OCI-LY7 (cell line): ENCODE measurements around the gene ITGB6. TPM values are rescaled to one million over a fixed set of nuclear protein-coding genes. Genes with fewer than 3 reads are reported as not detected.

Experiments used
- BruUV-seq: library from RNA; stranded (reverse); fragments of 400-500 nt; replicated peaks from 2 replicates; lab custom pipeline; 2021; lab: Mats Ljungman, UMichigan
- CTCF ChIA-PET: fragments of 300-600 bp; sonication (Branson Sonifier 250); formaldehyde crosslinking; loops from one replicate; lab custom pipeline; 2022; ENCODE audit warnings: antibody characterized with exemption; ENCODE audit not compliant: unreplicated experiment; lab: Charles Lee
- POLR2A ChIA-PET: fragments of 300-600 bp; sonication (Branson Sonifier 250); formaldehyde crosslinking; loops from one replicate; lab custom pipeline; 2022; ENCODE audit warnings: antibody characterized with exemption; lab: Charles Lee
- DNase-seq: peaks from one replicate; pipeline ENCODE4 v3.0.0-alpha.2; 2015; ENCODE audit warnings: low spot score
- H2AFZ ChIP-seq: fragments of 200-600 bp; sonication (generic), shearing (Covaris generic); 2 replicates; pipeline ENCODE4 v1.6.1; 2014; ENCODE audit warnings: mild to moderate bottlenecking, antibody characterized with exemption, low read length, moderate library complexity
- H3K27ac ChIP-seq: fragments of 200-600 bp; sonication (generic); 2 replicates; pipeline ENCODE4 v1.5.1; 2014; ENCODE audit warnings: mixed run types, low read depth, mild to moderate bottlenecking, moderate library complexity, low read length, inconsistent platforms; ENCODE audit not compliant: poor library complexity, severe bottlenecking
- H3K36me3 ChIP-seq: fragments of 200-600 bp; sonication (generic); 2 replicates; pipeline ENCODE4 v1.6.1; 2014; ENCODE audit warnings: mild to moderate bottlenecking, antibody characterized with exemption, low read length, moderate library complexity, mixed read lengths; ENCODE audit not compliant: insufficient read depth
- H3K4me1 ChIP-seq: fragments of 200-600 bp; sonication (generic); 2 replicates; pipeline ENCODE4 v1.5.1; 2014; ENCODE audit warnings: mild to moderate bottlenecking, low read length; ENCODE audit not compliant: insufficient read depth, poor library complexity, severe bottlenecking
- H3K4me2 ChIP-seq: fragments of 200-600 bp; sonication (generic); 2 replicates; pipeline ENCODE4 v1.6.1; 2014; ENCODE audit warnings: mild to moderate bottlenecking, low read length
- H3K4me3 ChIP-seq: fragments of 200-600 bp; sonication (generic); 2 replicates; pipeline ENCODE4 v1.5.1; 2014; ENCODE audit warnings: mild to moderate bottlenecking, low read depth, low read length; ENCODE audit not compliant: poor library complexity, severe bottlenecking
- H3K79me2 ChIP-seq: fragments of 200-600 bp; sonication (generic); 2 replicates; pipeline ENCODE4 v1.6.1; 2016; ENCODE audit warnings: low read depth, mild to moderate bottlenecking, low read length, moderate library complexity, mixed read lengths; ENCODE audit not compliant: insufficient read depth
- H3K9me2 ChIP-seq: fragments of 200-600 bp; sonication (generic); 2 replicates; pipeline ENCODE4 v1.6.1; 2016; ENCODE audit warnings: mild to moderate bottlenecking, low read length, mixed read lengths; ENCODE audit not compliant: insufficient read depth
- H3K9me3 ChIP-seq: fragments of 200-600 bp; sonication (generic); 2 replicates; pipeline ENCODE4 v1.6.1; 2014; ENCODE audit warnings: mild to moderate bottlenecking, mixed run types, low read length, mixed read lengths
- H4K20me1 ChIP-seq: fragments of 200-600 bp; sonication (generic); 2 replicates; pipeline ENCODE4 v1.6.1; 2014; ENCODE audit warnings: mild to moderate bottlenecking, antibody characterized with exemption, low read length, moderate library complexity, mixed read lengths; ENCODE audit not compliant: insufficient read depth
- EZH2phosphoT487 ChIP-seq: fragments of 200-600 bp; sonication (generic); IDR thresholded peaks from 2 replicates; pipeline ENCODE4 v1.6.1; 2018; ENCODE audit warnings: low read depth, borderline replicate concordance, mild to moderate bottlenecking, mixed run types, antibody characterized with exemption, low read length, moderate library complexity, mixed read lengths
- intact Hi-C: fragments of 100-400 bp; cut with micrococcal nuclease; formaldehyde crosslinking; loops from one replicate; pipeline ENCODE4 v1.10.0; 2022; ENCODE audit not compliant: unreplicated experiment
- total RNA-seq, 2 experiments: library from RNA; depleted of rRNA in 1 of 2; stranded (reverse); fragments of >200 nt in 1 of 2; shearing (Covaris generic) in 1 of 2; gene quantifications; 2 replicates each; pipeline ENCODE4 v1.2.3, GENCODE V29; 2014 to 2022
- TF ChIP-seq, protein P1 (sequence below): fragments of 200-600 bp; sonication (generic); conservative IDR thresholded peaks from 2 replicates; pipeline ENCODE4 v1.5.1; 2014; ENCODE audit warnings: mild to moderate bottlenecking, antibody characterized with exemption, low read length, moderate library complexity, mixed read lengths

ITGB6 gene
- total RNA-seq, 2 experiments from 2014 or later = not detected

DNA sequence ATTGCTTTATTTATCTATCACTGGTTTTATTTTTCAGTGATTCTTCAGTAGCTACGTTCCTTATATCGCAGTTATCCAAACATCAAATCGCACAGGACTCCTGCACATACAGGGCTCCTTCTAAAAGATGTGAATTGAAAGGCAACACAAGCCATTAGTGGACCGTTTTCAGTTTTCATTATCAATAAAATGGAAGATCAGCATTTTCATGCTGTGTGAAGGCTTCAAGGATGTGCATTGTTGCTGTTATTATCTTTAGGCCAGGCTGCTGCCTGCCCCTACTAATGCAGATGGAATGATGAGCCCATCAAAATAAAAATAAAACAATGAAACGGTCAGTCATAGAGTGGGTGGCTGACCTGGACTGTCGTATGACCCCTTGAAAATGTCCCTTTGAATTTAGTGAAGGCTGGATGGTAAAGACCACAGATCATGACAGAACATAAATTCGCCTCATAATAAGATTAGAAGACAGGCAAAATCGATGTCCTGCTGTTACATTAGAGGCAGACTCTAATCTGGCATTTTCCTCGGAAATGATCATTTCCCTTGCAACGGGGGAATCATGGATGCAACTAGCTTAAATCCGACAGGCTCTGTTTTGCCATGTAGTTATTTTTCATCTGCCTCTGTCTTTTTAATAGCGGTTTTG lies 32.9 kb downstream of the ITGB6 start:
- no peaks in the 10 kb centered on the region for H4K20me1 ChIP-seq
- H3K36me3 ChIP-seq = no peaks in the 10 kb centered on the region
- no peaks in the 10 kb centered on the region for H3K79me2 ChIP-seq
- ChIA-PET POLR2A (no interaction called here), CTCF (no interaction called here)
- H3K4me3 ChIP-seq = no peak overlapping the region
- TF ChIP-seq, protein P1, sequence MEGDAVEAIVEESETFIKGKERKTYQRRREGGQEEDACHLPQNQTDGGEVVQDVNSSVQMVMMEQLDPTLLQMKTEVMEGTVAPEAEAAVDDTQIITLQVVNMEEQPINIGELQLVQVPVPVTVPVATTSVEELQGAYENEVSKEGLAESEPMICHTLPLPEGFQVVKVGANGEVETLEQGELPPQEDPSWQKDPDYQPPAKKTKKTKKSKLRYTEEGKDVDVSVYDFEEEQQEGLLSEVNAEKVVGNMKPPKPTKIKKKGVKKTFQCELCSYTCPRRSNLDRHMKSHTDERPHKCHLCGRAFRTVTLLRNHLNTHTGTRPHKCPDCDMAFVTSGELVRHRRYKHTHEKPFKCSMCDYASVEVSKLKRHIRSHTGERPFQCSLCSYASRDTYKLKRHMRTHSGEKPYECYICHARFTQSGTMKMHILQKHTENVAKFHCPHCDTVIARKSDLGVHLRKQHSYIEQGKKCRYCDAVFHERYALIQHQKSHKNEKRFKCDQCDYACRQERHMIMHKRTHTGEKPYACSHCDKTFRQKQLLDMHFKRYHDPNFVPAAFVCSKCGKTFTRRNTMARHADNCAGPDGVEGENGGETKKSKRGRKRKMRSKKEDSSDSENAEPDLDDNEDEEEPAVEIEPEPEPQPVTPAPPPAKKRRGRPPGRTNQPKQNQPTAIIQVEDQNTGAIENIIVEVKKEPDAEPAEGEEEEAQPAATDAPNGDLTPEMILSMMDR = no peak
- TF ChIP-seq EZH2phosphoT487 = no peak
- no peak overlapping the region for H3K27ac ChIP-seq
- no peak for DNase-seq
- intact Hi-C loops = no loop called here
- no TSS peak for BruUV-seq
- no peaks in the 10 kb centered on the region for H3K4me1 ChIP-seq
- H2AFZ ChIP-seq = no peak overlapping the region
- H3K4me2 ChIP-seq = no peak overlapping the region
- no peaks in the 10 kb centered on the region for H3K9me3 ChIP-seq
- H3K9me2 ChIP-seq = no peaks in the 10 kb centered on the region

DNA sequence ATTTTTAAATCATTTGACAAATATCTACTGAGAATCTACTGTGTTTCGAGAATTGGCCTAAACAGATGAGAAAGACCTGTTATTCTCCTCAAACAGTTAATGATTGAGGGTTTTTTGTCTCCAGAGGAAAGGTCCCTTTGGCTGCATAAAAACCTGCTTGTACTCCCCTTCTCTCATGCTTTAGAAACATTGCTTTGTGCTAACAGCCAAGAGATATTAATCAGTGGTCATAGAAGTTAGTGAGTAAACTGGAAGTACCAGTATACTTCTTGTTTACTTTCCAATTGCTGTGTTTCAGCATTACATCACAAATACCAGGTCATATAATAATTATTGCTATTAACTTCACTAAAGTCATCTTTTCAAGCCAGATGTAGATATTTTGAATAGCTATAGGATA lies 34.1 kb downstream of the ITGB6 start:
- no peaks in the 10 kb centered on the region for H3K79me2 ChIP-seq
- H3K27ac ChIP-seq = no peak overlapping the region
- ChIA-PET CTCF (no interaction called here), POLR2A (interaction anchor here (0.5 to 1.5 kb wide), 3 partner anchors 8 to 15 kb away, joined by 3 read pairs; no protein-coding TSS in a partner anchor)
- H3K9me2 ChIP-seq = no peaks in the 10 kb centered on the region
- BruUV-seq = no TSS peak
- no peaks in the 10 kb centered on the region for H3K9me3 ChIP-seq
- H4K20me1 ChIP-seq = no peaks in the 10 kb centered on the region
- H3K4me1 ChIP-seq = no peaks in the 10 kb centered on the region
- no peaks in the 10 kb centered on the region for H3K36me3 ChIP-seq
- TF ChIP-seq EZH2phosphoT487 = no peak
- TF ChIP-seq, protein P1 = no peak
- H3K4me3 ChIP-seq = no peak overlapping the region
- intact Hi-C loops = no loop called here
- no peak for DNase-seq
- H3K4me2 ChIP-seq = no peak overlapping the region
- H2AFZ ChIP-seq = no peak overlapping the region

DNA sequence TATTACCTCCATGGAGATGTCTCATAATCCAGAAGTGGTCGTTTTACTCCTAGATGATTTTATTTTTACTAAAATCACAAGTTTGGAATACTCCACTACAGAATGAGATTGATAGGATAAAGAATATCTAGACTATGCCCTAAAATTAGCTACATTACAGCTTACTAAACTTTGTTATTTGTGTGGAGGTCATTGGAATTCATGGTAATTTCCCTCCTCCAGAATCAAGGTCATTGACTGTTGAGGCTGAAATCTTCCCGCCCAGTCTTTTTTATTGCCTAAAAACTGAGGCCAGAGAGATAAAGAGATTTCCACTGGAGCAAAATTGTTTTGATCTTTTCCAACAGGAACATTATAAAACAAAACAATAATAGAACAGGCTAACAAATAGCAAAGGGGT lies 35.0 kb downstream of the ITGB6 start:
- CTCF ChIA-PET = no interaction called here
- no peak overlapping the region for H2AFZ ChIP-seq
- POLR2A ChIA-PET = interaction anchor here (1.5 kb wide), 1 partner anchor 16 kb away, joined by 3 read pairs; no protein-coding TSS in a partner anchor

More for the DNA sequence above, 35.0 kb downstream of the ITGB6 start:
- intact Hi-C loops = no loop called here
- no peaks in the 10 kb centered on the region for H3K36me3 ChIP-seq
- H4K20me1 ChIP-seq = no peaks in the 10 kb centered on the region
- no peaks in the 10 kb centered on the region for H3K79me2 ChIP-seq
- no peak overlapping the region for H3K4me3 ChIP-seq
- H3K4me1 ChIP-seq = no peaks in the 10 kb centered on the region
- DNase-seq = no peak
- no peaks in the 10 kb centered on the region for H3K9me2 ChIP-seq
- TF ChIP-seq EZH2phosphoT487 = no peak
- TF ChIP-seq, protein P1 = no peak
- no peaks in the 10 kb centered on the region for H3K9me3 ChIP-seq
- no peak overlapping the region for H3K4me2 ChIP-seq
- H3K27ac ChIP-seq = no peak overlapping the region
- no TSS peak for BruUV-seq
